Lower lobe of right lung (tissue), 2 donors: ENCODE results near the gene NT5C1B. TPM values are rescaled to one million over a fixed set of nuclear protein-coding genes. Genes with fewer than 3 reads are reported as not detected.

Source experiments
- ATAC-seq, 2 donors: fragments of 200-7000 bp; cut with Tn5 transposase; one replicate each; pipeline ENCODE4 v1.9.1; 2020 to 2022; ENCODE audit warnings: mild to moderate bottlenecking in 2 of 2, moderate library complexity in 2 of 2
- DNase-seq: peaks from one replicate; pipeline ENCODE4 v3.0.0-alpha.2; 2020
- H3K27ac ChIP-seq: fragments of 200-600 bp; one replicate; pipeline ENCODE4 v1.8.0; 2022
- H3K27me3 ChIP-seq: fragments of 200-600 bp; one replicate; pipeline ENCODE4 v1.8.0; 2022; ENCODE audit warnings: low read depth
- H3K36me3 ChIP-seq: fragments of 200-600 bp; one replicate; pipeline ENCODE4 v1.8.0; 2022; ENCODE audit warnings: mild to moderate bottlenecking
- H3K4me1 ChIP-seq: fragments of 200-600 bp; one replicate; pipeline ENCODE4 v1.8.0; 2022
- H3K4me3 ChIP-seq: fragments of 200-600 bp; one replicate; pipeline ENCODE4 v1.8.0; 2022; ENCODE audit warnings: mild to moderate bottlenecking
- H3K9me3 ChIP-seq: fragments of 200-600 bp; one replicate; pipeline ENCODE4 v1.8.0; 2022
- intact Hi-C: fragments of 100-400 bp; cut with DNase I; formaldehyde crosslinking; loops from one replicate; pipeline ENCODE4 v1.11.0; 2022
- total RNA-seq: library from RNA; stranded (reverse); fragmentation: NEBNext Ultra II Directional; extraction: Animal tissue kit (Norgen Biotek cat#: 25700); gene quantifications from one replicate; pipeline ENCODE4 v1.2.1, GENCODE V29; 2021
- TF ChIP-seq, protein P1 (sequence below): fragments of 200-600 bp; IDR thresholded peaks from one replicate; pipeline ENCODE4 v1.8.0; 2022; ENCODE audit warnings: antibody characterized with exemption, mild to moderate bottlenecking
- donor health status: DM: no; HTN: yes; CAD: no; lungs with severe emphysema.

Gene NT5C1B
- total RNA-seq, 1 donor from 2014 or later, result not detected

DNA sequence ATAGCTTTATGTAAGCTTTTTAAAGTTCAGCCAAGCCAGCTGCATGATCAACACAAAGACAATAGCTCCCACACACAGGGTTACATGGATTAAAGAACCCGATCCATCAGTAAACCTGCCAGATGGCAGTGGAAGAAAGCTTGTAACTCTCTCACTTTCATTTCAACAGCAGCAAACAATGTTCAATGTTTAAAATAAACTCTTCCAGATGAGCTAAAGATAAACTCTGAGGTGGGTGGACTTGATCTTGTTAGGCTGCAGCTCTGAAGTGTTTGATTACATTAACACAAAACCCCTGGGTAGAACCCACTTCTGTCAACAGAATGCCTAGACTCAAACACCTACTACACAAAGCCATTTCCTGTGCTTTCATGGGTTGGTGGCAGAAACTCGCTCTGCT, 42.8 kb downstream of the NT5C1B start:
- Histone ChIP-seq H3K36me3 (no peaks in the 10 kb centered on the region), H3K9me3 (no peaks in the 10 kb centered on the region), H3K27me3 (no peaks in the 10 kb centered on the region), H3K27ac (peak overlapping the region; percentile 12), H3K4me3 (no peak overlapping the region), H3K4me1 (peaks cover 14% of the 10 kb centered on the region)
- DNase-seq, result no peak
- TF ChIP-seq, protein P1, sequence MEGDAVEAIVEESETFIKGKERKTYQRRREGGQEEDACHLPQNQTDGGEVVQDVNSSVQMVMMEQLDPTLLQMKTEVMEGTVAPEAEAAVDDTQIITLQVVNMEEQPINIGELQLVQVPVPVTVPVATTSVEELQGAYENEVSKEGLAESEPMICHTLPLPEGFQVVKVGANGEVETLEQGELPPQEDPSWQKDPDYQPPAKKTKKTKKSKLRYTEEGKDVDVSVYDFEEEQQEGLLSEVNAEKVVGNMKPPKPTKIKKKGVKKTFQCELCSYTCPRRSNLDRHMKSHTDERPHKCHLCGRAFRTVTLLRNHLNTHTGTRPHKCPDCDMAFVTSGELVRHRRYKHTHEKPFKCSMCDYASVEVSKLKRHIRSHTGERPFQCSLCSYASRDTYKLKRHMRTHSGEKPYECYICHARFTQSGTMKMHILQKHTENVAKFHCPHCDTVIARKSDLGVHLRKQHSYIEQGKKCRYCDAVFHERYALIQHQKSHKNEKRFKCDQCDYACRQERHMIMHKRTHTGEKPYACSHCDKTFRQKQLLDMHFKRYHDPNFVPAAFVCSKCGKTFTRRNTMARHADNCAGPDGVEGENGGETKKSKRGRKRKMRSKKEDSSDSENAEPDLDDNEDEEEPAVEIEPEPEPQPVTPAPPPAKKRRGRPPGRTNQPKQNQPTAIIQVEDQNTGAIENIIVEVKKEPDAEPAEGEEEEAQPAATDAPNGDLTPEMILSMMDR, result no peak
- intact Hi-C loops, result no loop called here
- ATAC-seq, result peak in 1 of 2 donors; percentile 45

DNA sequence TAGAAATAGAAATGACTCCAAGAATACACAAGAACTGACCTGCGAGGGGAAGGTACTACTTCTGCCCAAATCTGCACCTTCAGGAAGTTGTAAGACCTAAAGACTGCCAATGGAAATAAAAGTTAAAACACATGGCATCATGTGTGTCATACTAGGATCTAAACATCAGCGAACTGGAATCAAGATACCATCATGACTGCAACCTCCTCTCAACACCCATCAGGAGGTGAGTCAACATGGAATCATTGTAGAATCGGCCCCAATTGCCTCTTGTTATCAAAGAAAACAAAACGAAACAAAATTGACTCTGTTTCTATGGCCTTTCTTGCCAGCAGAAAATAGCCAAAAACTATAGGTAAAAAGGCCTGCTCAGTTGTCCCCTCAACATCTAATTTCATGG, 44.0 kb downstream of the NT5C1B start:
- DNase-seq, result no peak
- Histone ChIP-seq H3K36me3 (no peaks in the 10 kb centered on the region), H3K27ac (no peak overlapping the region), H3K4me1 (peaks cover 10% of the 10 kb centered on the region), H3K9me3 (no peaks in the 10 kb centered on the region), H3K4me3 (no peak overlapping the region), H3K27me3 (no peaks in the 10 kb centered on the region)
- TF ChIP-seq, protein P1, result no peak
- ATAC-seq, result no peak
- intact Hi-C loops, result no loop called here

DNA sequence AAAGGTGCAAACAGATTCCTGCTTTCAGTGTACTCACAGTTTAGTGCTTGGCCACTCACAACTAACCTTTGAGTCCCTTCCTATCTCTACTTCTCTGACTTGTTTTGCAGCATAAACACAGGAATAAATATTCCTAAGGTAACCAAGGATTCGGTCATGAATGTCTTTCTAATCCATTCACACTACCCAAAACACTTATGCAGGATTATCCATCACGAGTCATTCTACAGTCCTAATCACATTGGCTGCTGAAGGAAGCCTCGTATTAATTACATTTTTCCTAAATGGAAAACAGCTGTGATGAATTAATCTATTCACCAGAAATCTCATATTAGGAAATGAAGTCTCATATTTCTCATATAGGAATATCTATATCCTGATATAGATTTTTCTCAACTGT, 45.2 kb downstream of the NT5C1B start:
- H3K27me3 ChIP-seq, result no peaks in the 10 kb centered on the region
- DNase-seq (no peak), ATAC-seq (no peak)
- no peak overlapping the region for H3K27ac ChIP-seq
- no peaks in the 10 kb centered on the region for H3K9me3 ChIP-seq
- peaks cover 10% of the 10 kb centered on the region for H3K4me1 ChIP-seq
- H3K4me3 ChIP-seq, result no peak overlapping the region
- intact Hi-C loops, result no loop called here
- TF ChIP-seq, protein P1, result no peak
- H3K36me3 ChIP-seq, result no peaks in the 10 kb centered on the region

GRCh38 chr2:18540872-18541271, 48.5 kb downstream of the NT5C1B start:
- Histone ChIP-seq H3K4me1 (no peaks in the 10 kb centered on the region), H3K9me3 (no peaks in the 10 kb centered on the region), H3K27me3 (no peaks in the 10 kb centered on the region), H3K27ac (no peak overlapping the region), H3K36me3 (no peaks in the 10 kb centered on the region), H3K4me3 (no peak overlapping the region)
- ATAC-seq, result no peak
- intact Hi-C loops, result no loop called here
- TF ChIP-seq, protein P1, result no peak
- DNase-seq, result no peak

- intact Hi-C loops, result no loop called here
- TF ChIP-seq, protein P1, result no peak
- H3K4me1 ChIP-seq, result no peaks in the 10 kb centered on the region
- no peaks in the 10 kb centered on the region for H3K27me3 ChIP-seq
- H3K9me3 ChIP-seq, result no peaks in the 10 kb centered on the region
- DNase-seq, result no peak
- ATAC-seq, result no peak
- H3K27ac ChIP-seq, result no peak overlapping the region
- no peaks in the 10 kb centered on the region for H3K36me3 ChIP-seq
- H3K4me3 ChIP-seq, result no peak overlapping the region
These were observed 52.7 kb downstream of the NT5C1B start for GRCh38 chr2:18536697-18537096.

DNA sequence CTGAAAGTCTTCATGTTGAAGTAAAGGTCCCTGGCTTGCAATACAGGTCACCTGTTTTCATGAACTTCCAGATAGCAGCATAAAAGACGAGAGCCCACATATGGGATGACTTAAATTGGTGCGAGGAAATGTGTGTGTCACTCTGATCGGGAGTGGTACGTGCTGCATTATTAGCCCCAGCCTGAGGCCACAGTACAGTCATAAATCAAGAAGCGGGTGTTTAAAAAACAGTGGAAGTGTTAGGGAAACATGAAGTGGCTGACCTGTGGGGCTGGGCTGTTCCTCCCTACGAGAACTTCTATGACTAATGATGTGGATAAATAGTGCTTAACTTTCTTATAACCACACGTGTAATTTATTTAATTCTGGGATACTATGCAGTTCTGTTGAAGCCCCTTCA, 53.3 kb downstream of the NT5C1B start:
- no peaks in the 10 kb centered on the region for H3K36me3 ChIP-seq
- no peak overlapping the region for H3K4me3 ChIP-seq
- H3K27ac ChIP-seq, result no peak overlapping the region
- TF ChIP-seq, protein P1, result no peak
- no peaks in the 10 kb centered on the region for H3K4me1 ChIP-seq
- ATAC-seq, result peak in 1 of 2 donors; percentile 34
- intact Hi-C loops, result no loop called here
- H3K9me3 ChIP-seq, result no peaks in the 10 kb centered on the region
- DNase-seq, result no peak
- H3K27me3 ChIP-seq, result no peaks in the 10 kb centered on the region
